SHP77 (cell line): ENCODE data around the gene RNU5B-1.

Experiments used
- DNase-seq, 2 experiments: peaks; one replicate each; lab custom pipeline; 2025; lab: John Stamatoyannopoulos, UW

RNU5B-1 gene

GRCh38 chr15:65328506-65329287 is 24.2 kb downstream of the RNU5B-1 start:
- no peak for DNase-seq

GRCh38 chr15:65329288-65329983 is 25.0 kb downstream of the RNU5B-1 start:
- no peak for DNase-seq

DNA sequence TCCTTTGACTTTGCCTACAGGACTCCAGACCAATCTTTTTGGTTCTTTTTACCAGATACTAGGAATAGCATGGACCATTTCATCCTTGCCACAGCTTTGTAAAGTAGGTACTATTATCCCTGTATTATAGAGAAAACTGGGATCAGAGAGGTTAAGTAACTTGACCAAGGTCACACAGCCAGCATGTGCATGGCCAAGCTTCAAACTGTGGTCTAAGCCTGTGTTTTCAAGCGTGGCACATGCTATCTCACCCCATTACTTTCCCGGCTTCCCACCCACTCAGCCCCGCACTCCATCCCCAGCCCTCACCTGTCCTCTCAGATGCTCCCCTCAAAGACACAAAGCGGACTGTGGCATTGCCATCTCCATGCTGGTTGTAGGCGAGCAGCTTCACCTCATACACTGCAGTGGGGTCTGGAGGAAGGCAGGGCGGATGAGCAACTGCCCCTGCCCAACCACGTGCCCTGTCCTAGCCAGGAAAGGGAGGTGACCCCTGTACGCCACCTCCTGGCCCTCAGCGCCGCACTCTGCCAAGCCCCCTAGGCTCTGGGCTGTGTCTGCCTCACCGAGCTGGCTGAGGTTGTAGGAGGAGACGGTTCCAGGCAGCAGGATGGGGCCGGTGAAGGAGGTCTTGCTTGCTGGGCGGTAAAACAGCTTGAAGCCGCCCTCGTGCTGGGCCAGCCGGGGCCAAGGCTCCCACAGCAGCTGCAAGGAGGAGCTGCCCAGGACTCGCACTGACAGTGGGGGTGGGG is 25.7 kb downstream of the RNU5B-1 start:
- no peak for DNase-seq

- DNase-seq: no peak
These were observed 26.6 kb downstream of the RNU5B-1 start for GRCh38 chr15:65330934-65331645.

GRCh38 chr15:65331811-65332210 is 27.3 kb downstream of the RNU5B-1 start:
- no peak for DNase-seq

DNA sequence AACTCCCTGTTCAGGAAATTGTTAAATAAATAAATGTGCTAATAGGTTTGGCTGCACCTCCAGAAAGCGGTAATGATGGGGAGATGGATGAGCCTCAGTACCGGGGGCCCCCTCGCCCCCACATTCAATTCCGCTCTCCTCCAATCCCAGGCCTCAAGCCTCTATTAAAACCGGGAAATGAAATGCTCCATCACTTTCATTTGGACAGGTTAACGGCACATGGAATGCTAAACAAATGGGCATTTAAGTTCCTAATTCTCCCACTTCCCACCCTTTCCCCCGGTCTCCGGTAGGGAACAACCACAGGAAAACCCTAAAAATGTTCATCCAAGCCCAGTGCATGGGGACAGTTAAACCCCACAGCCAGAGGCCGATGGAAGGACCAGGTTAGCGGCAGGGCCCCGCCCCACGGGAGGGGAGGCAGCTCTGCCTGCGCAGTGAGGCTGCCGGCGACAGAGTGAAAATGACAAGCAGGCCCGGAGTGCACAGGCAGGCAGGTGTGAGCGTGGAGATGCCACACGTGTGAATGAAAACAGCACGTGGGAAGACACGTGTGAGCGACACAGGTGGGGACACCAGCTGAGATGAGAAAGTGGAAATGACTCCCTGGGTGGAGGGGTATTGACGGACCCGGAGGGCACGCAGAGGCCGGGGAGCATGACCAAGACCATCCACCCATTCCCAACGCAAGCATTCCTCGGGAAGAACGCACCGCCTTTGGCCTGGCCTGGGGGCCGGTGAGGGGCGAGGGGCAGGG is 28.1 kb downstream of the RNU5B-1 start:
- DNase-seq: no peak

- DNase-seq: no peak
These were observed 28.8 kb downstream of the RNU5B-1 start for GRCh38 chr15:65333148-65333820.

DNA sequence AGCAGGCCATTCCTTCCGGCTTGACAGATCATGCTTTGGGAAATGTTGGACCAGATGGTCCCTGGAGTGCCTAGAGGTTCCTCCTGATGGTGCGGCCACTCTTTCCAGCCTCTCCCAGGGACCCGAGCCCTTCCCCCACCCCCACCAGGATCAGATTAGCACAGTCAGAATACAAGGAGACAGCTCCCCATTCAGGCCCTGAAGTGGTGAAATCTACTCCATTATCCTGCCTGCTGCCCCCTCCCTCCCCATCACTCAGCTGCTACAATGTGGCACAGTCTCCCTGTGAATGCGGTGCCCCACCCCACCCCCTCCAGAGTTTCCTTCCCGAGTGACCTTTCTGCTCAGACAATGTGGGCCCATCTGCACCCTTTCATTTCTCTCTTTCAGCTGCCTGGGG is 29.4 kb downstream of the RNU5B-1 start:
- DNase-seq: no peak

GRCh38 chr15:65334586-65335231 is 30.2 kb downstream of the RNU5B-1 start:
- no peak for DNase-seq

DNA sequence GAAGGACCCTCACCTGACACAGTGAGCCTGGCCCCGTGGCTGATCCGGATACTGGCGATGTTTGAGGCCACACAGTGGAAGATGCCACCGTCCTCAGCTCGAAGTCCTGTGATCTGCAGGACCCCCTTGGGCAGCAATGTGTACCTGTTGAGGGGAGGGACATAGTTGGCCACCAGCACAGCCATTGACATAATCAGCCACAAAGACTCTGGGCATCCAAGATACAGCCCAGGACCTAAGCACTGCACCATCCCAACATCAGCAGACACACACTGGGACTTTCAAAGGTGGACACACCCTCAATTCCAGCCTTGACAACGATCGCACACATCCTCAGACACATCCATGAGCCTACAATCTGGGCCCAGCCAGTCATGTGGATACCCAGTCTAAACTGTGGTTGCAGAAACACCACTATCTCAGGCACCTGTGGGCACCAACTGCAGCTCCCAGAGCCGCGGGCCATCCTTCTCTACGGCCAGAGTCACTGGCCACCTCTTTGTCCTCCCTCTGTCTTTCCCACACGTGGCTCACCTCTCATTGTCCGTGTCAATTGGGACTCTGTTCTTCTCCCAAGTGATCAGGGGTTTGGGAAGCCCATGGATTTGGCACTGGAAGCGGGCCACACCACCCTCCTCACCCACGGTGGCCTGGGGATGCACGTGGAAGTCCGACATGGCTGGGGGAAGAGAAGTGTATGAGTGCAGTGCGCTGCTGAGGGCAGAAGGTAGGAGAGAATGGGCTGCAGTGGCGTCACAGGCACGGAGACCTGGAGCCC is 31.0 kb downstream of the RNU5B-1 start:
- no peak for DNase-seq

GRCh38 chr15:65336493-65337435 is 32.3 kb downstream of the RNU5B-1 start:
- no peak for DNase-seq

DNA sequence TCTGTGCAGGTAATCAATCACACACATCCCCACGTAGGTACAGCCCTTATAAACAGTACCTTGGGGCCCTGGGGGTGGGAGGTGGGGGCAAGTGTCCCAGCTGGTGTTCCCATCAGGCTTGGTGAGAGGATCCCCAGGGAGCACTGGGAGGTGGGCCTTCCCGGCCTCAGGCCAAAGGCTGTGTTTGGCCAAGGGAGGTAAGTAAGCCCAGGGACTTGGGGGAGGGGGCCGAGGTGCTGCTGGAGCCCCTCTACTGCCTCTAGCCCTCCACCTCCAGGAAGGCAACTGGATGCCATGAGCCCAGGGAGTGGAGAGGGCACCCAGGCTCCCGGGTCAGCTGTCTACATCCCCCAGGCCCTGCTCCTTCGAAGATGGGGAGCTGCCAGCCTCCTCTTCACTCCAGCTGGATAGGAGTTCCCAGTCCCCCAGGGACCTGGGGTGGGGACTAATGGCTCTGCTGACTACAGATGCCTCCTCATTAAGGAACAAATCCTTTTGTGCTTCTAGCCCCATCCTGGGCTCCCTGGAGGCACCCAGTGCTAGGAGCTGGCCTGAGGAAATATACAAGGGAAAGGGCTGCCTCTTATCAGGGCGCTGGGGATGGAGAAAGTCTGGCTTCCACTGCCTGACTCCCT is 33.1 kb downstream of the RNU5B-1 start:
- DNase-seq: no peak

- no peak for DNase-seq
These were observed 33.9 kb downstream of the RNU5B-1 start for GRCh38 chr15:65338366-65338765.

GRCh38 chr15:65338823-65339222 is 34.3 kb downstream of the RNU5B-1 start:
- no peak for DNase-seq

DNA sequence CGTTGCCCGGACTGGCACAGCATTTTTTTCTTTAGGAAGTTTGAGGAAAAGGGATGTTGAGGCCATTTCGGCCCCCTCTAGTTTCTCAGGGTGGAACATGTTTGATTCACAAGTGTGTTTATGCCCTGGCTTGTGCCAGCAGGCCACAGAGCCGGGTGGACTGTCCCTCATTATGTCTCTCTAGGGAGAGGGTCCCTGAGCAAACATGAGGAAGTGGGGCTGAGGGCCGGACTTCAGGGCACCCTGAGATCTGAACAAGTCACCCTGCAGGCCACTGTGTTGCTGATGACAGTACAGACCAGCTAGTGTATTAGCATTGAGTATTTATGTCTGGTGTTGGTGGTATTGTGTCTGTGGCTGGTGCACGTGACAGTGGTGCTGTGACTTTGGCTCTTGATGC is 34.9 kb downstream of the RNU5B-1 start:
- DNase-seq: no peak

DNA sequence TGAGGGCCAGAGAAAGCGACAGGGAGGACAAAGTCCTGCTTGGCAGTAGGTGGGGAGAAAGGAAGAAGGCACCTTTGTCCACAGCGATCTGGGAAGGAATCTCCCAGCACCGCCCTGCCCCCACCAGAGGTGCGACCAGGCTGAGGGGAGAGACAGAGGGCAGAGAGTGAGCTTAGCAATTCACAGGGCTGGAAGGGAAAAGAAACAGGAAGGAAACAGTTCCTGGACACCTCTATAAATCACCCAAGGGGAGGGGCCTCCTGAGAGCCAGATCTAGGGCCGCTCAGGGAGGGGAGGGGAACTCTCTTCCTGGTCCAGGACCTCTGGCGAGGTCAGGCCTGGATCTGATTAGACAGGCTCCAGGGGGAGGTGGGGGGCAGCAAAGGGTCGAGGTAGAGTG is 35.4 kb downstream of the RNU5B-1 start:
- DNase-seq: no peak

- DNase-seq: no peak
These were observed 38.0 kb downstream of the RNU5B-1 start for GRCh38 chr15:65342493-65342892.
